HUES48 (cell line): ENCODE measurements around the gene NUP205.
A peak's percentile ranks its signal among the peaks of the same experiment; 100 is the strongest.

ENCODE experiments used
- H3K27ac ChIP-seq: one replicate; pipeline ENCODE4 v1.7.0; 2013; ENCODE audit warnings: low read depth, low read length, inconsistent platforms
- H3K27me3 ChIP-seq: 2 replicates; pipeline ENCODE4 v1.6.1; 2013; ENCODE audit warnings: mild to moderate bottlenecking, low read length; ENCODE audit not compliant: control insufficient read depth, insufficient read depth
- H3K36me3 ChIP-seq: 2 replicates; pipeline ENCODE4 v1.6.1; 2013; ENCODE audit warnings: low read length; ENCODE audit not compliant: control insufficient read depth, insufficient read depth
- H3K4me1 ChIP-seq: 2 replicates; pipeline ENCODE4 v1.6.1; 2013; ENCODE audit warnings: mild to moderate bottlenecking, low read length; ENCODE audit not compliant: control insufficient read depth, insufficient read depth
- H3K4me3 ChIP-seq: 2 replicates; pipeline ENCODE4 v1.5.1; 2013; ENCODE audit warnings: mild to moderate bottlenecking, low read depth, low read length
- H3K9ac ChIP-seq: 2 replicates; pipeline ENCODE4 v1.6.1; 2013; ENCODE audit warnings: mild to moderate bottlenecking, low read depth, low read length, moderate library complexity
- H3K9me3 ChIP-seq: 2 replicates; pipeline ENCODE4 v1.6.1; 2013; ENCODE audit warnings: low read length; ENCODE audit not compliant: control insufficient read depth, insufficient read depth

NUP205 gene

GRCh38 chr7:135557455-135558336 lies at the start of gene NUP205:
TSS of gene NUP205 (plus strand) at chr7:135557917. CDS start at chr7:135557945, 28 bp downstream.
- Histone ChIP-seq H3K27me3 (no peaks in the 10 kb centered on the region), H3K36me3 (no peaks in the 10 kb centered on the region), H3K9me3 (no peaks in the 10 kb centered on the region), H3K27ac (peak within 1 kb of the TSS; percentile 95), H3K4me3 (peak within 1 kb of the TSS; percentile 71), H3K9ac (peak within 1 kb of the TSS; percentile 97), H3K4me1 (peaks cover 25% of the 10 kb centered on the region)

DNA sequence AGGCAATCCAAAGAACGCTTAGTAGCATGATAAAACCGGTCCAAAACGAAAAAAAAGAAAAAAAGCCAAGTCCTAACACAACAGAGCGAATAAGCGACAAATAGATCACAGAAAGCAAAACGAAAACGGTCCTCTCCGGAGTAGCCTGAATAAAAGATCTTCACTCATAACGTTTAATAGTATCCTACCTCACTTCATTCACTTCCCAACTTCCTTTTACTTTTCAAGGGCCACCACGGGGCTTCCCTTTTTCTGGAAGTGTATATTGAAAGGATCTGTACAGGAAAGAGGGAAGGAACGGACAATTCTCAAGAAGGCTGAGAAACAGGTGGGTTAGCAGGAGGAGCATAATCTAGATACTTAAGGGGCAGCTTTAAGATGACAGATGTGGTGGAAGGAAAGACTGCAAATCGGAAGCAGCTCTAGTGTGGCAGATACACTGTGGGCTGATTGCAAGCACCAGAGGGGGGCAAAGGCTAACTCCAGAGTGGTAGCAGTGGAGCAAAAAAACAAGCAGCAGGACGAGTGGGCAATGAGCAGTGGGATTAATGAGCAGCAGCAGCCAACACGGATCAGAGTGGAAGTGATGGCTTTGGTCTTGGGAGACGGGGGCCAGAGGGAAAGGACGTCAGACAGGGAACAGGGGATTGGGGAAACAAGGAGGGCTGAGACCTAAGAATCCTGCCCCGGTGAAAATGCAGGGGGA lies 48.7 kb upstream of the NUP205 start:
- H3K36me3 ChIP-seq, result no peaks in the 10 kb centered on the region
- H3K27ac ChIP-seq, result peak overlapping the region; percentile 98
- peaks cover 5% of the 10 kb centered on the region; the same call in 1 of the 2 replicates for H3K27me3 ChIP-seq
- peak overlapping the region; percentile 96 for H3K9ac ChIP-seq
- peaks cover 11% of the 10 kb centered on the region; the same call in 1 of the 2 replicates for H3K4me1 ChIP-seq
- H3K4me3 ChIP-seq, result peak overlapping the region; percentile 94
- no peaks in the 10 kb centered on the region for H3K9me3 ChIP-seq

GRCh38 chr7:135509589-135509838 lies 48.2 kb upstream of the NUP205 start:
- Histone ChIP-seq H3K27me3 (peaks cover 5% of the 10 kb centered on the region; the same call in 1 of the 2 replicates), H3K9me3 (no peaks in the 10 kb centered on the region), H3K4me1 (peaks cover 11% of the 10 kb centered on the region; the same call in 1 of the 2 replicates), H3K4me3 (peak overlapping the region; percentile 94), H3K9ac (peak overlapping the region; percentile 96), H3K27ac (peak overlapping the region; percentile 98), H3K36me3 (no peaks in the 10 kb centered on the region)

GRCh38 chr7:135509839-135510591 lies 47.7 kb upstream of the NUP205 start, which contains the start of gene CNOT4:
TSS of gene CNOT4 (minus strand) at chr7:135510102. CDS start at chr7:135438331, 71,771 bp downstream.
- Histone ChIP-seq H3K9ac (peak within 1 kb of the TSS; percentile 96), H3K4me3 (peak within 1 kb of the TSS; percentile 94), H3K27me3 (peaks cover 5% of the 10 kb centered on the region; the same call in 1 of the 2 replicates), H3K4me1 (peaks cover 11% of the 10 kb centered on the region; the same call in 1 of the 2 replicates), H3K27ac (peak within 1 kb of the TSS; percentile 98), H3K9me3 (no peaks in the 10 kb centered on the region), H3K36me3 (no peaks in the 10 kb centered on the region)

GRCh38 chr7:135510592-135511183 lies 47.0 kb upstream of the NUP205 start:
- H3K27ac ChIP-seq, result no peak overlapping the region
- no peaks in the 10 kb centered on the region for H3K36me3 ChIP-seq
- peaks cover 5% of the 10 kb centered on the region; the same call in 1 of the 2 replicates for H3K27me3 ChIP-seq
- H3K9ac ChIP-seq, result peak overlapping the region; percentile 76
- H3K9me3 ChIP-seq, result no peaks in the 10 kb centered on the region
- H3K4me3 ChIP-seq, result peak overlapping the region; percentile 94
- H3K4me1 ChIP-seq, result peaks cover 11% of the 10 kb centered on the region; the same call in 1 of the 2 replicates

GRCh38 chr7:135512135-135512887 lies 45.4 kb upstream of the NUP205 start:
- Histone ChIP-seq H3K27ac (no peak overlapping the region), H3K9me3 (no peaks in the 10 kb centered on the region), H3K4me1 (peaks cover 11% of the 10 kb centered on the region; the same call in 1 of the 2 replicates)

GRCh38 chr7:135514856-135515255 lies 42.9 kb upstream of the NUP205 start:
- Histone ChIP-seq H3K9ac (no peak overlapping the region), H3K36me3 (no peaks in the 10 kb centered on the region), H3K4me1 (no peaks in the 10 kb centered on the region), H3K27ac (no peak overlapping the region), H3K27me3 (peaks cover 5% of the 10 kb centered on the region; the same call in 1 of the 2 replicates), H3K4me3 (no peak overlapping the region), H3K9me3 (no peaks in the 10 kb centered on the region)

More at GRCh38 chr7:135512135-135512887, 45.4 kb upstream of the NUP205 start:
- Histone ChIP-seq H3K9ac (no peak overlapping the region), H3K27me3 (peaks cover 5% of the 10 kb centered on the region; the same call in 1 of the 2 replicates), H3K36me3 (no peaks in the 10 kb centered on the region), H3K4me3 (no peak overlapping the region)

GRCh38 chr7:135517060-135517459 lies 40.7 kb upstream of the NUP205 start:
- no peaks in the 10 kb centered on the region for H3K27me3 ChIP-seq
- no peaks in the 10 kb centered on the region for H3K36me3 ChIP-seq
- H3K27ac ChIP-seq, result no peak overlapping the region
- H3K9ac ChIP-seq, result no peak overlapping the region
- no peak overlapping the region for H3K4me3 ChIP-seq
- no peaks in the 10 kb centered on the region for H3K9me3 ChIP-seq
- no peaks in the 10 kb centered on the region for H3K4me1 ChIP-seq

GRCh38 chr7:135518748-135519147 lies 39.0 kb upstream of the NUP205 start:
- Histone ChIP-seq H3K4me3 (no peak overlapping the region), H3K27ac (no peak overlapping the region), H3K9me3 (no peaks in the 10 kb centered on the region), H3K9ac (no peak overlapping the region), H3K27me3 (no peaks in the 10 kb centered on the region), H3K36me3 (no peaks in the 10 kb centered on the region), H3K4me1 (no peaks in the 10 kb centered on the region)

- Histone ChIP-seq H3K9me3 (no peaks in the 10 kb centered on the region), H3K36me3 (no peaks in the 10 kb centered on the region), H3K27ac (no peak overlapping the region), H3K27me3 (no peaks in the 10 kb centered on the region), H3K9ac (no peak overlapping the region), H3K4me1 (no peaks in the 10 kb centered on the region), H3K4me3 (no peak overlapping the region)
Observed at GRCh38 chr7:135519233-135519688, 38.5 kb upstream of the NUP205 start.
